K562 (cell line): ENCODE results near the gene ABLIM2. TPM values are rescaled to one million over a fixed set of nuclear protein-coding genes. Genes with fewer than 3 reads are reported as not detected.

Experiments used
- ATAC-seq: fragments of 200-7000 bp; cut with Tn5 transposase; 3 replicates; pipeline ENCODE4 v1.9.1; 2020; ENCODE audit warnings: moderate library complexity
- BruUV-seq: library from RNA; stranded (reverse); fragments of 400-500 nt; replicated peaks from 2 replicates; lab custom pipeline; 2021; lab: Mats Ljungman, UMichigan
- CTCF ChIA-PET: fragments of 300-600 bp; formaldehyde crosslinking; extraction: SDS; loops from one replicate; lab custom pipeline; 2021; ENCODE audit warnings: low intra/inter-chr PET ratio; lab: Yijun Ruan, JAX
- POLR2A ChIA-PET: fragments of 300-600, 350-650 bp; sonication (Branson Sonifier 250); formaldehyde crosslinking; extraction: SDS; loops from one replicate; lab custom pipeline; 2021; ENCODE audit warnings: antibody characterized with exemption, inconsistent platforms; lab: Yijun Ruan, JAX
- DNase-seq, 4 experiments: peaks; one replicate each; pipeline versions ENCODE4 v3.0.0 to v3.0.0-alpha.2; 2011 to 2018; ENCODE audit warnings: low spot score in 3 of 4, mixed read lengths in 3 of 4; ENCODE audit errors: extremely low read depth in 1 of 4
- FAIRE-seq: peaks from 2 replicates; lab custom pipeline; 2011; peaks lifted over from hg19 to GRCh38; lab: Jason Lieb, UNC
- H2AFZ ChIP-seq: 2 replicates; pipeline ENCODE4 v1.6.0; 2011; ENCODE audit warnings: low read depth, low read length, control low read depth, inconsistent platforms
- H3K27ac ChIP-seq: fragments of 200-600 bp; 3 replicates; pipeline ENCODE4 v1.8.0; 2011; ENCODE audit warnings: low read depth, mild to moderate bottlenecking, control low read depth, inconsistent platforms, low read length, moderate library complexity, mixed read lengths; ENCODE audit errors: extremely low read depth
- H3K27me3 ChIP-seq, 2 experiments: fragments of 300-600 bp in 1 of 2; 2 replicates in 1 of 2; 3 replicates in 1 of 2; pipeline versions ENCODE4 v1.6.0 to v1.8.0; 2011; ENCODE audit warnings: inconsistent platforms in 2 of 2, low read length in 2 of 2, mild to moderate bottlenecking in 1 of 2, mixed read lengths in 1 of 2, moderate library complexity in 1 of 2; ENCODE audit not compliant: control insufficient read depth in 2 of 2, insufficient read depth in 2 of 2
- H3K36me3 ChIP-seq: fragments of 300-600 bp; 3 replicates; pipeline ENCODE4 v1.8.0; 2011; ENCODE audit warnings: mild to moderate bottlenecking, low read length, inconsistent platforms; ENCODE audit not compliant: control insufficient read depth, insufficient read depth
- H3K4me1 ChIP-seq, 2 experiments: fragments of 200-600 bp in 1 of 2; replicated peaks in 1 of 2; 2 replicates in 1 of 2; 3 replicates in 1 of 2; pipeline versions ENCODE4 v1.5.1 to v1.8.0; 2011; ENCODE audit warnings: inconsistent platforms in 2 of 2, low read length in 2 of 2, mild to moderate bottlenecking in 1 of 2, mixed read lengths in 1 of 2, moderate library complexity in 1 of 2; ENCODE audit not compliant: control insufficient read depth in 2 of 2, insufficient read depth in 2 of 2
- H3K4me2 ChIP-seq: 2 replicates; pipeline ENCODE4 v1.6.1; 2011; ENCODE audit warnings: low read length, control low read depth, inconsistent platforms, mixed read lengths; ENCODE audit not compliant: insufficient read depth
- H3K4me3 ChIP-seq: fragments of 200-600 bp; sonication (generic), shearing (Covaris generic); 2 replicates; pipeline ENCODE4 v1.5.1; 2016; ENCODE audit warnings: control low read depth, inconsistent platforms
- H3K79me2 ChIP-seq: fragments of 200-600 bp; 3 replicates; pipeline ENCODE4 v1.8.0; 2011; ENCODE audit warnings: low read length, inconsistent platforms; ENCODE audit not compliant: control insufficient read depth, insufficient read depth
- H3K9ac ChIP-seq, 2 experiments: 2 replicates each; pipeline versions ENCODE4 v1.6.0 to v1.6.1; 2011; ENCODE audit warnings: low read depth in 2 of 2, low read length in 2 of 2, control low read depth in 1 of 2, inconsistent platforms in 1 of 2, mild to moderate bottlenecking in 1 of 2, mixed read lengths in 1 of 2; ENCODE audit not compliant: insufficient read depth in 1 of 2
- H3K9me1 ChIP-seq: one replicate; pipeline ENCODE4 v1.6.0; 2011; ENCODE audit warnings: inconsistent platforms, mild to moderate bottlenecking, low read length, moderate library complexity; ENCODE audit not compliant: control insufficient read depth, insufficient read depth
- H3K9me3 ChIP-seq: replicated peaks from 2 replicates; pipeline ENCODE4 v1.5.1; 2011; ENCODE audit warnings: low read depth, low read length, inconsistent platforms; ENCODE audit not compliant: control insufficient read depth, insufficient read depth
- H4K20me1 ChIP-seq: replicated peaks from 2 replicates; pipeline ENCODE4 v1.6.1; 2011; ENCODE audit warnings: low read length, inconsistent platforms, mixed read lengths; ENCODE audit not compliant: control insufficient read depth, insufficient read depth
- AFF4 ChIP-seq: sonication (generic); formaldehyde crosslinking; IDR thresholded peaks from 2 replicates; pipeline ENCODE4 v1.8.0; 2023; ENCODE audit warnings: mild to moderate bottlenecking, missing genetic modification reagents
- CREM ChIP-seq: IDR thresholded peaks from 2 replicates; pipeline ENCODE4 v1.6.1; 2014; ENCODE audit warnings: antibody characterized with exemption, low read depth
- GTF2A2 ChIP-seq: IDR thresholded peaks from 2 replicates; pipeline ENCODE4 v1.6.1; 2016; ENCODE audit warnings: mild to moderate bottlenecking, missing genetic modification characterization, missing compliant biosample characterization
- RBBP5 ChIP-seq: fragments of 200-600 bp; sonication (generic); IDR thresholded peaks from 2 replicates; pipeline ENCODE4 v1.6.1; 2012; ENCODE audit warnings: borderline replicate concordance, mild to moderate bottlenecking, low read length, control low read depth, inconsistent platforms; ENCODE audit not compliant: insufficient read depth, poor library complexity, severe bottlenecking
- SOX6 ChIP-seq: fragments of 450-650 bp; IDR thresholded peaks from 2 replicates; pipeline ENCODE4 v1.6.1; 2014; ENCODE audit warnings: mild to moderate bottlenecking
- WGBS: fragments of 100-300 bp; shearing (Covaris generic); methylation state at CpG from one replicate; pipeline ENCODE4 v1.1.6; 2016; ENCODE audit warnings: low coverage, mixed read lengths; ENCODE audit not compliant: insufficient coverage; ENCODE audit errors: missing lambda C conversion rate; 5-methylcytosine and 5-hydroxymethylcytosine counted together
- in situ Hi-C: fragments of 300-500 bp; cut with MboI; formaldehyde crosslinking; loops from 4 replicates; pipeline ENCODE4 v1.15.0; 2018; ENCODE audit warnings: inconsistent platforms, mixed read lengths
- intact Hi-C: fragments of 100-400 bp; cut with micrococcal nuclease; formaldehyde crosslinking; loops from 2 replicates; pipeline ENCODE4 v1.14.2; 2022
- polyA plus RNA-seq, 8 experiments: library from polyadenylated mRNA; depleted of rRNA in 4 of 8; stranded (reverse) in 5 of 8; unstranded in 3 of 8; fragments of >200 nt; fragmentation: Nextera tagmentation in 2 of 8; fragmentation: Illumina TruSeq in 1 of 8; extraction: Ambion mirVana in 2 of 8; extraction: Trizol in 1 of 8; gene quantifications; 2 replicates each; pipeline versions ENCODE4 v1.2.1 to v1.2.3, GENCODE V29; 2011 to 2014; ENCODE audit warnings: inconsistent platforms in 1 of 8, missing spikeins in 1 of 8
- total RNA-seq, 7 experiments: library from RNA; depleted of rRNA in 6 of 7; stranded (reverse); fragments of >200 nt in 6 of 7; fragmentation: Illumina TruSeq in 2 of 7; extraction: Trizol in 2 of 7; gene quantifications; 2 replicates each; pipeline versions ENCODE4 v1.2.1 to v1.2.3, GENCODE V29; 2011 to 2021; ENCODE audit warnings: low replicate concordance in 1 of 7

Gene ABLIM2
- total and polyA plus RNA-seq, 9 of the 15 experiments (the other 6 are each of a cell fraction or from before 2014, with no cell fraction given): not detected

- in situ Hi-C loops: no loop called here
- peaks cover 3 to 48% of the 10 kb centered on the region in 2 experiments; a peak in 2 of 5 replicates for H3K27me3 ChIP-seq
- no peak overlapping the region for H3K9ac ChIP-seq
- WGBS: 5% methylated on average over 14 of the region's 21 CpGs
- no peak overlapping the region for H3K27ac ChIP-seq
- no peak overlapping the region for H2AFZ ChIP-seq
- H3K4me1 ChIP-seq: peaks cover 0 to 10% of the 10 kb centered on the region in 2 experiments; a peak in 4 of 5 replicates
- H3K9me3 ChIP-seq: no peaks in the 10 kb centered on the region
- H3K79me2 ChIP-seq: no peaks in the 10 kb centered on the region
- CTCF ChIA-PET: no interaction called here
- H3K4me3 ChIP-seq: no peak overlapping the region
- no peaks in the 10 kb centered on the region for H3K36me3 ChIP-seq
- FAIRE-seq: no peak
- no peak for ATAC-seq
- no peak for DNase-seq
- intact Hi-C loops: no loop called here
- H3K4me2 ChIP-seq: no peak overlapping the region
- BruUV-seq: no TSS peak
- H4K20me1 ChIP-seq: peaks cover 34% of the 10 kb centered on the region
- no peaks in the 10 kb centered on the region for H3K9me1 ChIP-seq
- POLR2A ChIA-PET: interaction anchor here (0.6 to 1.0 kb wide), 4 partner anchors 10 to 192 kb away, joined by 3 read pairs; no protein-coding TSS in a partner anchor
- no peak for TF ChIP-seq GTF2A2 (tag)
These were observed 78.5 kb downstream of the ABLIM2 start for GRCh38 chr4:8079916-8080753.

GRCh38 chr4:8079031-8079885 lies 79.4 kb downstream of the ABLIM2 start:
- Histone ChIP-seq H3K9ac (no peak overlapping the region; a peak in 1 of 4 replicates), H3K4me2 (no peak overlapping the region), H2AFZ (no peak overlapping the region), H3K27me3 (peaks cover 3 to 43% of the 10 kb centered on the region in 2 experiments; a peak in 2 of 5 replicates), H3K9me1 (no peaks in the 10 kb centered on the region), H3K9me3 (no peaks in the 10 kb centered on the region), H3K4me1 (peaks cover 0 to 10% of the 10 kb centered on the region in 2 experiments; a peak in 4 of 5 replicates), H3K27ac (no peak overlapping the region), H3K79me2 (no peaks in the 10 kb centered on the region), H4K20me1 (peaks cover 34% of the 10 kb centered on the region), H3K4me3 (no peak overlapping the region), H3K36me3 (no peaks in the 10 kb centered on the region)
- DNase-seq (peak; percentile 20 to 45 (median 30)), ATAC-seq (peak; percentile 76), FAIRE-seq (peak; percentile 37)
- POLR2A ChIA-PET: interaction anchor here (0.6 to 1.0 kb wide), 3 partner anchors 11 to 1553 kb away, joined by 3 to 4 read pairs (median 3); no protein-coding TSS in a partner anchor
- in situ Hi-C loops: no loop called here
- no TSS peak for BruUV-seq
- WGBS: 14% methylated on average over 32 of the region's 32 CpGs
- intact Hi-C loops: no loop called here
- CTCF ChIA-PET: no interaction called here
- no peak for TF ChIP-seq RBBP5
- no peak for TF ChIP-seq SOX6
- TF ChIP-seq CREM: no peak
- no peak for TF ChIP-seq AFF4 (CRISPR knock-in tag)
